ENCODE results near the gene L3MBTL4.
A peak's percentile ranks its signal among the peaks of the same experiment; 100 is the strongest.

DNA sequence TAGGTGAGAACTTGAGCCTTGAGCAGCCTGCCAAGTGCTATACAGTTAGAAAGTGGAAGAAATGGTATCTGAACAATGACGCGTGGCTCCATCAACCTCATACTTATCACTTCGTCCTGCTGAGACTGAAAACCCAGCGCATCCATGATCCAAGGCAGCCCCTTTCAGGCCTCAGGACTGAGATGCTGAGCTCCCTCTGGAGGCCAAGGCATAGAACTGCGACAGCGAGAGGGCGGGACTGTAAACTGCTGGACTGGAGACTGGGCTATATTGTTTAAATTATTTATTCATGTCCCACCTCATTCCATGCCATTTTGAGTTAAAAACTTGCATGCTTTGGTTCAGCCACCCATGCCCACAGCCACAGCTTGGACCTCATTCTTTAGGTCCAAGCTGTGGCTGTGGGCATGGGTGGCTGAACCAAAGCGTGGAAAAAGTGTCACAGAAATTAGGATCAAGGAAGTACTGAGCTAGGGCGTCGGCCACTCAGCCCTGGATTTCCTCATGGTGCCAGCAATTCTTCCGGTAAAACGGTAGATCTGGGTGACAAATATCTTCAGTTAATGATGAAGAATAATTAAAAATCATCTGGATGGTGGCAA, 195.5 kb downstream of the L3MBTL4 start:
- TF ChIP-seq, protein P1, sequence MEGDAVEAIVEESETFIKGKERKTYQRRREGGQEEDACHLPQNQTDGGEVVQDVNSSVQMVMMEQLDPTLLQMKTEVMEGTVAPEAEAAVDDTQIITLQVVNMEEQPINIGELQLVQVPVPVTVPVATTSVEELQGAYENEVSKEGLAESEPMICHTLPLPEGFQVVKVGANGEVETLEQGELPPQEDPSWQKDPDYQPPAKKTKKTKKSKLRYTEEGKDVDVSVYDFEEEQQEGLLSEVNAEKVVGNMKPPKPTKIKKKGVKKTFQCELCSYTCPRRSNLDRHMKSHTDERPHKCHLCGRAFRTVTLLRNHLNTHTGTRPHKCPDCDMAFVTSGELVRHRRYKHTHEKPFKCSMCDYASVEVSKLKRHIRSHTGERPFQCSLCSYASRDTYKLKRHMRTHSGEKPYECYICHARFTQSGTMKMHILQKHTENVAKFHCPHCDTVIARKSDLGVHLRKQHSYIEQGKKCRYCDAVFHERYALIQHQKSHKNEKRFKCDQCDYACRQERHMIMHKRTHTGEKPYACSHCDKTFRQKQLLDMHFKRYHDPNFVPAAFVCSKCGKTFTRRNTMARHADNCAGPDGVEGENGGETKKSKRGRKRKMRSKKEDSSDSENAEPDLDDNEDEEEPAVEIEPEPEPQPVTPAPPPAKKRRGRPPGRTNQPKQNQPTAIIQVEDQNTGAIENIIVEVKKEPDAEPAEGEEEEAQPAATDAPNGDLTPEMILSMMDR (IDR thresholded peaks at IDR 0.05): peak in 2 of 4 experiments; percentile 18 to 39
- TF ChIP-seq POLR2A (IDR thresholded peaks at IDR 0.05) (no peak), POLR2AphosphoS5 (IDR thresholded peaks at IDR 0.05) (no peak), EP300 (IDR thresholded peaks at IDR 0.05) (no peak)

Data from sigmoid colon (tissue), 4 donors.